Neural cell (in vitro differentiated cells): ENCODE data around the gene SNX21. TPM values are rescaled to one million over a fixed set of nuclear protein-coding genes. Genes with fewer than 3 reads are reported as not detected.

ENCODE experiments used
- H2AFZ ChIP-seq: fragments of 200-600, 300-800 bp; sonication (generic), shearing (Covaris generic); 2 replicates; pipeline ENCODE4 v1.6.0; 2014; ENCODE audit warnings: low read depth, mild to moderate bottlenecking, antibody characterized with exemption, low read length, moderate library complexity
- H3F3A ChIP-seq: fragments of 200-600 bp; shearing (Covaris generic); 2 replicates; pipeline ENCODE4 v1.6.1; 2016; ENCODE audit warnings: mild to moderate bottlenecking, moderate library complexity, mixed read lengths, antibody characterized with exemption, low read length; ENCODE audit not compliant: insufficient read depth, poor library complexity, severe bottlenecking
- H3K27ac ChIP-seq: fragments of 200-600, 300-800 bp; sonication (generic), shearing (Covaris generic); 2 replicates; pipeline ENCODE4 v1.5.1; 2014; ENCODE audit warnings: mild to moderate bottlenecking, low read length, moderate library complexity
- H3K27me3 ChIP-seq: fragments of 300-800, 200-600 bp; sonication (generic), shearing (Covaris generic); 2 replicates; pipeline ENCODE4 v1.6.0; 2014; ENCODE audit warnings: mild to moderate bottlenecking, low read depth, low read length, moderate library complexity; ENCODE audit not compliant: insufficient read depth
- H3K36me3 ChIP-seq: fragments of 300-800, 200-600 bp; sonication (generic), shearing (Covaris generic); 2 replicates; pipeline ENCODE4 v1.5.1; 2014; ENCODE audit warnings: mild to moderate bottlenecking, antibody characterized with exemption, low read length, moderate library complexity; ENCODE audit not compliant: insufficient read depth
- H3K4me2 ChIP-seq: fragments of 300-800, 200-600 bp; sonication (generic), shearing (Covaris generic); 2 replicates; pipeline ENCODE4 v1.6.0; 2014; ENCODE audit warnings: mild to moderate bottlenecking, low read length
- H3K4me3 ChIP-seq: fragments of 300-800, 200-600 bp; sonication (generic), shearing (Covaris generic); 2 replicates; pipeline ENCODE4 v1.5.1; 2014; ENCODE audit warnings: mild to moderate bottlenecking, low read length, moderate library complexity
- H3K79me2 ChIP-seq: fragments of 200-600 bp; shearing (Covaris generic); replicated peaks from 2 replicates; pipeline ENCODE4 v1.6.0; 2014; ENCODE audit warnings: mild to moderate bottlenecking, low read length, moderate library complexity; ENCODE audit not compliant: insufficient read depth
- H3K9ac ChIP-seq: fragments of 300-800, 200-600 bp; sonication (generic), shearing (Covaris generic); 2 replicates; pipeline ENCODE4 v1.6.1; 2016; ENCODE audit warnings: mild to moderate bottlenecking, low read length, mixed read lengths
- H3K9me2 ChIP-seq: fragments of 200-600 bp; shearing (Covaris generic); 2 replicates; pipeline ENCODE4 v1.6.1; 2016; ENCODE audit warnings: mild to moderate bottlenecking, low read length, mixed read lengths; ENCODE audit not compliant: insufficient read depth
- H3K9me3 ChIP-seq: fragments of 200-600, 300-800 bp; sonication (generic), shearing (Covaris generic); 2 replicates; pipeline ENCODE4 v1.6.1; 2016; ENCODE audit warnings: mild to moderate bottlenecking, mixed run types, low read length, moderate library complexity, mixed read lengths
- H4K20me1 ChIP-seq: fragments of 200-600 bp; shearing (Covaris generic); 2 replicates; pipeline ENCODE4 v1.6.1; 2016; ENCODE audit warnings: mild to moderate bottlenecking, mixed run types; ENCODE audit not compliant: insufficient read depth
- EP300 ChIP-seq: fragments of 450-650 bp; conservative IDR thresholded peaks from 2 replicates; pipeline ENCODE4 v1.6.1; 2014; ENCODE audit warnings: antibody characterized with exemption, mild to moderate bottlenecking, moderate library complexity; ENCODE audit not compliant: poor library complexity, severe bottlenecking
- EZH2 ChIP-seq: fragments of 200-600, 300-800 bp; shearing (Covaris generic), sonication (generic); IDR thresholded peaks from 2 replicates; pipeline ENCODE4 v1.6.1; 2014; ENCODE audit warnings: antibody characterized with exemption, low read length, borderline replicate concordance, mild to moderate bottlenecking; ENCODE audit not compliant: insufficient read depth, poor library complexity, severe bottlenecking
- MXI1 ChIP-seq: fragments of 450-650 bp; conservative IDR thresholded peaks from 2 replicates; pipeline ENCODE4 v1.6.1; 2014; ENCODE audit warnings: antibody characterized with exemption, mild to moderate bottlenecking; ENCODE audit not compliant: poor library complexity, severe bottlenecking
- POLR2AphosphoS5 ChIP-seq: IDR thresholded peaks from 2 replicates; pipeline ENCODE4 v1.6.1; 2012
- RAD21 ChIP-seq: fragments of 450-650 bp; conservative IDR thresholded peaks from 2 replicates; pipeline ENCODE4 v1.6.1; 2014; ENCODE audit warnings: antibody characterized with exemption, mild to moderate bottlenecking, moderate library complexity
- SMC3 ChIP-seq: fragments of 450-650 bp; conservative IDR thresholded peaks from 2 replicates; pipeline ENCODE4 v1.6.1; 2014; ENCODE audit warnings: antibody characterized with exemption, mild to moderate bottlenecking, moderate library complexity; ENCODE audit not compliant: poor library complexity
- TAF1 ChIP-seq: IDR thresholded peaks from 2 replicates; pipeline ENCODE4 v1.6.1; 2012; ENCODE audit warnings: low read depth
- polyA plus RNA-seq: library from polyadenylated mRNA; depleted of rRNA; stranded (reverse); fragments of >200 nt; gene quantifications from 2 replicates; pipeline ENCODE4 v1.2.3, GENCODE V29; 2014
- TF ChIP-seq, protein P1 (sequence below): fragments of 450-650 bp; IDR thresholded peaks from 2 replicates; pipeline ENCODE4 v1.5.1; 2014; ENCODE audit warnings: antibody characterized with exemption, mild to moderate bottlenecking, moderate library complexity; ENCODE audit not compliant: poor library complexity, severe bottlenecking
- TF ChIP-seq, protein P2 (sequence below): IDR thresholded peaks from 2 replicates; pipeline ENCODE4 v1.6.1; 2012; ENCODE audit warnings: borderline replicate concordance

SNX21 gene
- polyA plus RNA-seq, 1 donor from 2014 or later: 7.2 TPM

- no peaks in the 10 kb centered on the region for H3K79me2 ChIP-seq
- no peaks in the 10 kb centered on the region for H3F3A ChIP-seq
- no peaks in the 10 kb centered on the region for H3K27me3 ChIP-seq
- H2AFZ ChIP-seq: no peak overlapping the region
- no peak overlapping the region for H3K4me3 ChIP-seq
- no peak overlapping the region for H3K4me2 ChIP-seq
- H4K20me1 ChIP-seq: no peaks in the 10 kb centered on the region
- TF ChIP-seq, protein P1, sequence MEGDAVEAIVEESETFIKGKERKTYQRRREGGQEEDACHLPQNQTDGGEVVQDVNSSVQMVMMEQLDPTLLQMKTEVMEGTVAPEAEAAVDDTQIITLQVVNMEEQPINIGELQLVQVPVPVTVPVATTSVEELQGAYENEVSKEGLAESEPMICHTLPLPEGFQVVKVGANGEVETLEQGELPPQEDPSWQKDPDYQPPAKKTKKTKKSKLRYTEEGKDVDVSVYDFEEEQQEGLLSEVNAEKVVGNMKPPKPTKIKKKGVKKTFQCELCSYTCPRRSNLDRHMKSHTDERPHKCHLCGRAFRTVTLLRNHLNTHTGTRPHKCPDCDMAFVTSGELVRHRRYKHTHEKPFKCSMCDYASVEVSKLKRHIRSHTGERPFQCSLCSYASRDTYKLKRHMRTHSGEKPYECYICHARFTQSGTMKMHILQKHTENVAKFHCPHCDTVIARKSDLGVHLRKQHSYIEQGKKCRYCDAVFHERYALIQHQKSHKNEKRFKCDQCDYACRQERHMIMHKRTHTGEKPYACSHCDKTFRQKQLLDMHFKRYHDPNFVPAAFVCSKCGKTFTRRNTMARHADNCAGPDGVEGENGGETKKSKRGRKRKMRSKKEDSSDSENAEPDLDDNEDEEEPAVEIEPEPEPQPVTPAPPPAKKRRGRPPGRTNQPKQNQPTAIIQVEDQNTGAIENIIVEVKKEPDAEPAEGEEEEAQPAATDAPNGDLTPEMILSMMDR: no peak
- no peak for TF ChIP-seq EZH2
- no peak for TF ChIP-seq POLR2AphosphoS5
- TF ChIP-seq, protein P2, sequence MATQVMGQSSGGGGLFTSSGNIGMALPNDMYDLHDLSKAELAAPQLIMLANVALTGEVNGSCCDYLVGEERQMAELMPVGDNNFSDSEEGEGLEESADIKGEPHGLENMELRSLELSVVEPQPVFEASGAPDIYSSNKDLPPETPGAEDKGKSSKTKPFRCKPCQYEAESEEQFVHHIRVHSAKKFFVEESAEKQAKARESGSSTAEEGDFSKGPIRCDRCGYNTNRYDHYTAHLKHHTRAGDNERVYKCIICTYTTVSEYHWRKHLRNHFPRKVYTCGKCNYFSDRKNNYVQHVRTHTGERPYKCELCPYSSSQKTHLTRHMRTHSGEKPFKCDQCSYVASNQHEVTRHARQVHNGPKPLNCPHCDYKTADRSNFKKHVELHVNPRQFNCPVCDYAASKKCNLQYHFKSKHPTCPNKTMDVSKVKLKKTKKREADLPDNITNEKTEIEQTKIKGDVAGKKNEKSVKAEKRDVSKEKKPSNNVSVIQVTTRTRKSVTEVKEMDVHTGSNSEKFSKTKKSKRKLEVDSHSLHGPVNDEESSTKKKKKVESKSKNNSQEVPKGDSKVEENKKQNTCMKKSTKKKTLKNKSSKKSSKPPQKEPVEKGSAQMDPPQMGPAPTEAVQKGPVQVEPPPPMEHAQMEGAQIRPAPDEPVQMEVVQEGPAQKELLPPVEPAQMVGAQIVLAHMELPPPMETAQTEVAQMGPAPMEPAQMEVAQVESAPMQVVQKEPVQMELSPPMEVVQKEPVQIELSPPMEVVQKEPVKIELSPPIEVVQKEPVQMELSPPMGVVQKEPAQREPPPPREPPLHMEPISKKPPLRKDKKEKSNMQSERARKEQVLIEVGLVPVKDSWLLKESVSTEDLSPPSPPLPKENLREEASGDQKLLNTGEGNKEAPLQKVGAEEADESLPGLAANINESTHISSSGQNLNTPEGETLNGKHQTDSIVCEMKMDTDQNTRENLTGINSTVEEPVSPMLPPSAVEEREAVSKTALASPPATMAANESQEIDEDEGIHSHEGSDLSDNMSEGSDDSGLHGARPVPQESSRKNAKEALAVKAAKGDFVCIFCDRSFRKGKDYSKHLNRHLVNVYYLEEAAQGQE: no peak
- no peak for TF ChIP-seq SMC3
- H3K9me3 ChIP-seq: no peaks in the 10 kb centered on the region
- no peaks in the 10 kb centered on the region for H3K9me2 ChIP-seq
- no peak overlapping the region for H3K27ac ChIP-seq
- no peaks in the 10 kb centered on the region for H3K36me3 ChIP-seq
- H3K9ac ChIP-seq: no peak overlapping the region
Measured at GRCh38 chr20:45845452-45845851, 11.9 kb downstream of the SNX21 start.

DNA sequence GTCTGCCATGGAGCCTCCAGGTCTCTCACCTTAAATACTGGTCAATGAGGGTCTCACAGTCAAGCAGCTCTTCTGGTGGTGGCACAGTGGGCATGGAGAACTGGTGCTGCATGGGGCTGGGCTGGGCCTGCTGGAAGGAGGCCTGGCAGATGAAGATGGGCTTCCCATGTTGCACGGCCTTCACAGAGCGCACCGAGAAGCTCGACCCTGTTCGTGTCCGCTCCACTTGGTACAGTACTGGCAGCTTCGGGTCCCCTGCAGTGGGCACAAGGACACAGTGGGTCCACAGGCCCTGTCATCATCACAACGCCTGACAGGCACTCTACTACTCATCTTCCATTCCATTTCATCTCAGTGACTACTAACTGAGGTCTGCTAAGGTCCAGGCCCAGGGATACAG is 14.8 kb downstream of the SNX21 start:
- H4K20me1 ChIP-seq: no peaks in the 10 kb centered on the region
- H3K4me2 ChIP-seq: no peak overlapping the region
- no peaks in the 10 kb centered on the region for H3K9me2 ChIP-seq
- H3K27ac ChIP-seq: no peak overlapping the region
- no peak overlapping the region for H3K4me3 ChIP-seq
- H3K27me3 ChIP-seq: no peaks in the 10 kb centered on the region
- H3K9me3 ChIP-seq: no peaks in the 10 kb centered on the region
- no peaks in the 10 kb centered on the region for H3K79me2 ChIP-seq
- H2AFZ ChIP-seq: no peak overlapping the region
- TF ChIP-seq EP300 (no peak), MXI1 (no peak), SMC3 (no peak), POLR2AphosphoS5 (no peak), EZH2 (no peak), RAD21 (no peak), TAF1 (no peak)
- TF ChIP-seq, protein P1: no peak
- TF ChIP-seq, protein P2: no peak
- no peaks in the 10 kb centered on the region for H3K36me3 ChIP-seq
- H3F3A ChIP-seq: no peaks in the 10 kb centered on the region
- H3K9ac ChIP-seq: no peak overlapping the region
